ENCODE results near the gene TRIM46.

TRIM46 gene

GRCh38 chr1:155175281-155175926 is 1.8 kb downstream of the TRIM46 start:
- Histone ChIP-seq H3K36me3 (ENCODE audit: insufficient read depth, low read length) (peaks cover 11% of the 10 kb centered on the region), H3K4me3 (ENCODE audit: low read length) (peak overlapping the region; percentile 87), H3K9me3 (replicated peaks; ENCODE audit: low read length) (no peaks in the 10 kb centered on the region), H3K9ac (ENCODE audit: low read depth, low read length) (no peak overlapping the region), H3K27me3 (ENCODE audit: control insufficient read depth, insufficient read depth, low read length) (no peaks in the 10 kb centered on the region), H3K4me2 (ENCODE audit: low read length) (peak overlapping the region; percentile 81), H3K4me1 (ENCODE audit: control insufficient read depth, insufficient read depth, low read length) (peaks cover 23% of the 10 kb centered on the region)

DNA sequence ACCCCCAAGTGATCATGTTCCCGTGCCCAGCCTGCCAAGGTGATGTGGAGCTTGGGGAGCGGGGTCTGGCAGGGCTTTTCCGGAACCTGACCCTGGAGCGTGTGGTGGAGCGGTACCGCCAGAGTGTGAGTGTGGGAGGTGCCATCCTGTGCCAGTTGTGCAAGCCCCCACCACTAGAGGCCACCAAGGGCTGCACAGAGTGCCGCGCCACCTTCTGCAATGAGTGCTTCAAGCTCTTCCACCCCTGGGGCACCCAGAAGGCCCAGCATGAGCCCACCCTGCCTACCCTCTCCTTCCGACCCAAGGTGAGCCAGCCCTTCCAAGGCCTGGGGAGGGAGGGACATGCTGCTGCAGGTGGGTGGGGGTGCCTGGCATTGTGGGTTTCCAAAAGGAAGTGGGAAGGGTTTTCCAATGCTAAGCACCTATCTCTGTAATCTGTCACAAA is 2.3 kb downstream of the TRIM46 start:
- Histone ChIP-seq H3K9ac (ENCODE audit: low read depth, low read length) (no peak overlapping the region), H3K4me3 (ENCODE audit: low read length) (no peak overlapping the region), H3K4me1 (ENCODE audit: control insufficient read depth, insufficient read depth, low read length) (peaks cover 23% of the 10 kb centered on the region), H3K36me3 (ENCODE audit: insufficient read depth, low read length) (peaks cover 9% of the 10 kb centered on the region), H3K27me3 (ENCODE audit: control insufficient read depth, insufficient read depth, low read length) (no peaks in the 10 kb centered on the region), H3K4me2 (ENCODE audit: low read length) (no peak overlapping the region), H3K9me3 (replicated peaks; ENCODE audit: low read length) (no peaks in the 10 kb centered on the region)

DNA sequence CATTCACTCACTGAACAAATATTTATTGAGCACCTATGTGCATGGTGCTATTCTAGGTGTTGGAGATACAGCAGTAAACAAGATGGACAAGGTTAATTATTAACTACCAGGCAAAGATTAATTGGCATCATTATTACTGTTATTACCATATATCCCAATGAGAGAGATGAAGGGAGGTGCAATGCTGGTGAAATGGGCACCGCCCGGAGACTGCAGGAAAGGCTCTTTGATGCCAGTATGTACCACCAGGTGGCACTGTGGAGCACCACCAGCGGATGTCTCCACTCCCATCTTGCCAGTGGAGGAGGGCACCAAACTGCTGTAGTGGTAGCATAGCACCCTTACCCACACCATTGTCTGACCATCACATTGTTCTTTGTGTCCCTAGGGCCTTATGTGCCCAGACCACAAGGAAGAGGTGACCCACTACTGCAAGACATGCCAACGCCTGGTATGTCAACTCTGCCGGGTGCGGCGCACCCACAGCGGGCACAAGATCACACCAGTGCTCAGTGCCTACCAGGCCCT is 3.0 kb downstream of the TRIM46 start:
- H3K9ac ChIP-seq (ENCODE audit: low read depth, low read length) = no peak overlapping the region
- H3K4me3 ChIP-seq (ENCODE audit: low read length) = no peak overlapping the region
- H3K4me2 ChIP-seq (ENCODE audit: low read length) = no peak overlapping the region
- peaks cover 23% of the 10 kb centered on the region for H3K4me1 ChIP-seq (ENCODE audit: control insufficient read depth, insufficient read depth, low read length)
- no peaks in the 10 kb centered on the region for H3K9me3 ChIP-seq (replicated peaks; ENCODE audit: low read length)
- no peaks in the 10 kb centered on the region for H3K27me3 ChIP-seq (ENCODE audit: control insufficient read depth, insufficient read depth, low read length)
- peaks cover 9% of the 10 kb centered on the region for H3K36me3 ChIP-seq (ENCODE audit: insufficient read depth, low read length)

DNA sequence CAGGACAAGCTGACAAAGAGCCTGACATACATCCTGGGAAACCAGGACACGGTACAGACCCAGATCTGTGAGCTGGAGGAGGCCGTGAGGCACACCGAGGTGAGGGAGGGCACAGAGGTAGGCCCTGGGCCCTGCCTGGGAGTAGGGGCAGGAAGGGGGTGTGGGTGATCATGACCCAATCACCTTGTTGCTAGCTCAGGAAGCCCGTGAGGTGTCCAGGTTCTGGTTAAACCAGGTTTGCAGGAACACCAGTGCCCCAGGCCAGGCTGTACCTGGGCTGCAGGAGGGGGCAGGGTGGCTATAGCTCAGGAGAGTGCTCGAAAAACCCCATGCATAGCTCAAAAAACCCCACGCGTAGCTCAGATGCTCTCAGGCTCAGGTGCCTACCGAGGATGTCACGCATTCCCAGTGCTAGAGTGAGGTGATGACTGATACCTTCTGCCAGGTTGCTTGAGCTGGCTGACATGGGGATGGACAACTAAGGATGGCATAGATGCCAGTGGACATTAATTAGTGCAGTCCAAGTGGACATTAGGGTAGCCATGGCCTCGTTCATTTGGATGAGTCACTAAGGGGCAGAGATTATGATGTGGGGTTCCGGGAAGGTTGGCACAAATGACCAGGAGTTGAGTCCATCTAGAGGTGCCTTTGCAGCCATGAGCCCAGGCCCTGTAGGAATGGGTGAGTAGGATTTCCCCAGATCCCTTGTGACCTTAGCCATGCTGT is 3.7 kb downstream of the TRIM46 start:
- peaks cover 16% of the 10 kb centered on the region for H3K4me1 ChIP-seq (ENCODE audit: control insufficient read depth, insufficient read depth, low read length)
- no peak overlapping the region for H3K4me2 ChIP-seq (ENCODE audit: low read length)
- no peaks in the 10 kb centered on the region for H3K9me3 ChIP-seq (replicated peaks; ENCODE audit: low read length)
- no peak overlapping the region for H3K9ac ChIP-seq (ENCODE audit: low read depth, low read length)
- no peak overlapping the region for H3K4me3 ChIP-seq (ENCODE audit: low read length)
- H3K27me3 ChIP-seq (ENCODE audit: control insufficient read depth, insufficient read depth, low read length) = no peaks in the 10 kb centered on the region
- peaks cover 9% of the 10 kb centered on the region for H3K36me3 ChIP-seq (ENCODE audit: insufficient read depth, low read length)

- Histone ChIP-seq H3K9ac (ENCODE audit: low read depth, low read length) (no peak overlapping the region), H3K4me3 (ENCODE audit: low read length) (no peak overlapping the region), H3K27me3 (ENCODE audit: control insufficient read depth, insufficient read depth, low read length) (no peaks in the 10 kb centered on the region), H3K9me3 (replicated peaks; ENCODE audit: low read length) (no peaks in the 10 kb centered on the region), H3K4me1 (ENCODE audit: control insufficient read depth, insufficient read depth, low read length) (peaks cover 15% of the 10 kb centered on the region), H3K4me2 (ENCODE audit: low read length) (no peak overlapping the region), H3K36me3 (ENCODE audit: insufficient read depth, low read length) (peaks cover 9% of the 10 kb centered on the region)
Measured at GRCh38 chr1:155177918-155178281, 4.3 kb downstream of the TRIM46 start.

GRCh38 chr1:155178441-155179111 is 4.9 kb downstream of the TRIM46 start:
- Histone ChIP-seq H3K4me1 (ENCODE audit: control insufficient read depth, insufficient read depth, low read length) (peaks cover 11% of the 10 kb centered on the region), H3K4me2 (ENCODE audit: low read length) (no peak overlapping the region), H3K27me3 (ENCODE audit: control insufficient read depth, insufficient read depth, low read length) (no peaks in the 10 kb centered on the region), H3K9ac (ENCODE audit: low read depth, low read length) (no peak overlapping the region), H3K9me3 (replicated peaks; ENCODE audit: low read length) (no peaks in the 10 kb centered on the region), H3K36me3 (ENCODE audit: insufficient read depth, low read length) (peaks cover 9% of the 10 kb centered on the region), H3K4me3 (ENCODE audit: low read length) (no peak overlapping the region)

- H3K9me3 ChIP-seq (replicated peaks; ENCODE audit: low read length) = no peaks in the 10 kb centered on the region
- no peak overlapping the region for H3K9ac ChIP-seq (ENCODE audit: low read depth, low read length)
- peaks cover 9% of the 10 kb centered on the region for H3K36me3 ChIP-seq (ENCODE audit: insufficient read depth, low read length)
- no peaks in the 10 kb centered on the region for H3K27me3 ChIP-seq (ENCODE audit: control insufficient read depth, insufficient read depth, low read length)
- H3K4me3 ChIP-seq (ENCODE audit: low read length) = no peak overlapping the region
- H3K4me2 ChIP-seq (ENCODE audit: low read length) = no peak overlapping the region
- peaks cover 4% of the 10 kb centered on the region for H3K4me1 ChIP-seq (ENCODE audit: control insufficient read depth, insufficient read depth, low read length)
Measured at GRCh38 chr1:155179112-155180031, 5.7 kb downstream of the TRIM46 start.

DNA sequence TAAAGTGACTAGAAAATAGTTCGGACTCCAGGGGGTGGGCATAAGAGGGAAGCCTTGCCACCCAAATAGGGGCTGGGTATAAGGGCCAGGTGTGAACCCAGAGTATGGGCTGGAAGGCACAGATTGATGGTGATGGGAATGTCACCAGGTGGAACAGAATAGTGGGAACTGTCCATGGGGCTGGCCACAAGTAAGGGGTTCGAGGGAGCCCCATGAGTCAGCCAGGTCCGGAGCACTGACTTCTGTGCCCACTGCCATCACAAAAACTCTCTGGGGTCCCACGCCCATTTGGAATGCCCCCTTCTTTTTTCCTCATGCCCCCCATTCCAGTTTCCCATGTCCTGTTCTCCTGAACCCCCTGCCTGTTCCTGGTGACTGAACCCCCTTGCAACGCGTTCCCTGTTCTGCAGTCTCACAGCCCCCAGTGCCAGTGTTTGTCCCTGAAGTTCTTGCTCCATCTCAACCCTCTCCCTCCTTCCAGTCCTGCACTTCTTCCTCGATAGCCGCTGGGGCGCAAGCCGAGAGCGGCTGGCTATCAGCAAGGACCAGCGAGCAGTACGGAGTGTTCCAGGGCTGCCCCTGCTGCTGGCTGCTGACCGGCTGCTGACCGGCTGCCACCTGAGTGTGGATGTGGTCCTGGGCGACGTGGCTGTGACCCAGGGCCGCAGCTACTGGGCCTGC is 7.9 kb downstream of the TRIM46 start:
- H3K27me3 ChIP-seq (ENCODE audit: control insufficient read depth, insufficient read depth, low read length) = no peaks in the 10 kb centered on the region
- H3K4me2 ChIP-seq (ENCODE audit: low read length) = no peak overlapping the region
- no peak overlapping the region for H3K4me3 ChIP-seq (ENCODE audit: low read length)
- peaks cover 2% of the 10 kb centered on the region for H3K4me1 ChIP-seq (ENCODE audit: control insufficient read depth, insufficient read depth, low read length)
- no peaks in the 10 kb centered on the region for H3K9me3 ChIP-seq (replicated peaks; ENCODE audit: low read length)
- H3K36me3 ChIP-seq (ENCODE audit: insufficient read depth, low read length) = peaks cover 9% of the 10 kb centered on the region
- no peak overlapping the region for H3K9ac ChIP-seq (ENCODE audit: low read depth, low read length)

GRCh38 chr1:155182052-155182550 is 8.5 kb downstream of the TRIM46 start:
- Histone ChIP-seq H3K9ac (ENCODE audit: low read depth, low read length) (no peak overlapping the region), H3K27me3 (ENCODE audit: control insufficient read depth, insufficient read depth, low read length) (no peaks in the 10 kb centered on the region), H3K4me3 (ENCODE audit: low read length) (no peak overlapping the region), H3K4me1 (ENCODE audit: control insufficient read depth, insufficient read depth, low read length) (peaks cover 2% of the 10 kb centered on the region), H3K9me3 (replicated peaks; ENCODE audit: low read length) (no peaks in the 10 kb centered on the region), H3K4me2 (ENCODE audit: low read length) (no peak overlapping the region), H3K36me3 (ENCODE audit: insufficient read depth, low read length) (peaks cover 9% of the 10 kb centered on the region)

DNA sequence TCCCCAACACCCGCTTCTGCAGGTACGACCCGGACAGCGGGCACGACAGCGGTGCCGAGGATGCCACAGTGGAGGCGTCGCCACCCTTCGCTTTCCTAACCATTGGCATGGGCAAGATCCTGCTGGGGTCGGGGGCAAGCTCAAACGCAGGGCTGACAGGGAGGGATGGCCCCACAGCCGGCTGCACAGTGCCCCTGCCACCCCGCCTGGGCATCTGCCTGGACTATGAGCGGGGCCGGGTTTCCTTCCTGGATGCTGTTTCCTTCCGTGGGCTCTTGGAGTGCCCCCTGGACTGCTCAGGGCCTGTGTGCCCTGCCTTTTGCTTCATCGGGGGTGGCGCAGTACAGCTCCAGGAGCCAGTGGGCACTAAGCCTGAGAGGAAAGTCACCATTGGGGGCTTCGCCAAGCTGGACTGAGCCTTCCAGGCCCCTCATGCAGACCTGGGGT is 10.1 kb downstream of the TRIM46 start:
- Histone ChIP-seq H3K4me2 (ENCODE audit: low read length) (no peak overlapping the region), H3K4me3 (ENCODE audit: low read length) (no peak overlapping the region), H3K4me1 (ENCODE audit: control insufficient read depth, insufficient read depth, low read length) (peaks cover 2% of the 10 kb centered on the region), H3K36me3 (ENCODE audit: insufficient read depth, low read length) (peaks cover 9% of the 10 kb centered on the region), H3K27me3 (ENCODE audit: control insufficient read depth, insufficient read depth, low read length) (no peaks in the 10 kb centered on the region), H3K9ac (ENCODE audit: low read depth, low read length) (no peak overlapping the region), H3K9me3 (replicated peaks; ENCODE audit: low read length) (no peaks in the 10 kb centered on the region)
